Pancreas (tissue), 10 donors: ENCODE results near the gene RGS10. TPM values are rescaled to one million over a fixed set of nuclear protein-coding genes. Genes with fewer than 3 reads are reported as not detected.
"Not testable (repeated sequence)": the region's sequence is repeated elsewhere in the genome, so short reads cannot be mapped to it uniquely, and the experiment has no call there.

ENCODE experiments used
- ATAC-seq, 4 donors: fragments of 200-7000 bp; cut with Tn5 transposase; one replicate each; pipeline versions ENCODE4 v1.8.0 to v1.9.1; 2020; ENCODE audit warnings: mild to moderate bottlenecking in 4 of 4, moderate library complexity in 4 of 4
- DNase-seq, 6 donors: peaks; one replicate each; pipeline ENCODE4 v3.0.0-alpha.2; 2020
- FAIRE-seq: peaks from 2 replicates; lab custom pipeline; 2012; peaks lifted over from hg19 to GRCh38; lab: Jason Lieb, UNC
- H3K27ac ChIP-seq, 4 donors: fragments of 200-600 bp; sonication (generic); 1 replicate in 3 of 4; 2 replicates in 1 of 4; pipeline versions ENCODE4 v1.5.0 to v1.8.0; 2020
- H3K27me3 ChIP-seq, 4 donors: fragments of 200-600 bp; one replicate each; pipeline ENCODE4 v1.8.0; 2021
- H3K36me3 ChIP-seq, 3 donors: fragments of 200-600 bp; sonication (generic) in 1 of 3; one replicate each; pipeline versions ENCODE4 v1.5.0 to v1.8.0; 2020 to 2021
- H3K4me1 ChIP-seq, 3 donors: fragments of 200-600 bp; one replicate each; pipeline ENCODE4 v1.8.0; 2021
- H3K4me3 ChIP-seq, 4 donors: fragments of 200-600 bp; sonication (generic) in 2 of 4; one replicate each; pipeline versions ENCODE4 v1.5.0 to v1.8.0; 2020 to 2021
- H3K9me3 ChIP-seq, 4 donors: fragments of 200-600 bp; one replicate each; pipeline ENCODE4 v1.8.0; 2021
- CTCF ChIP-seq, 4 donors: fragments of 200-600 bp; sonication (generic) in 3 of 4; IDR thresholded peaks; one replicate each; pipeline versions ENCODE4 v1.5.0 to v1.8.0; 2021; ENCODE audit warnings: antibody characterized with exemption in 4 of 4
- WGBS, 2 donors: extraction: QIAGEN DNeasy Blood & Tissue Kit; methylation state at CpG; one replicate each; pipeline ENCODE4 v1.1.7; 2013; 5-methylcytosine and 5-hydroxymethylcytosine counted together
- intact Hi-C, 3 donors: fragments of 100-400 bp; cut with DNase I; formaldehyde crosslinking; loops; one replicate each; pipeline versions ENCODE4 v1.11.1 to v1.14.2; 2022
- polyA plus RNA-seq, 2 donors: library from polyadenylated mRNA; stranded (reverse); fragments of 200-250 nt; gene quantifications; one replicate each; pipeline ENCODE4 v1.2.3, GENCODE V29; 2013
- total RNA-seq, 6 donors: library from RNA; stranded (reverse); fragmentation: NEBNext Ultra II Directional in 4 of 6; extraction: Animal tissue kit (Norgen Biotek cat#: 25700) in 4 of 6; gene quantifications; one replicate each; pipeline versions ENCODE4 v1.2.1 to v1.2.4, GENCODE V29; 2021 to 2023
- donor health status: healthy with polysubstance abuse.
- donor health status: DM: no; HTN: no; CAD: no; lungs with moderate emphysema.
- donor health status: DM: no; HTN: no; CAD: no.
- donor health status: control.
- donor health status: control.
- donor health status: Bipolar disorder and iron deficiency.
- donor health status: DM: yes; HTN: yes; CAD: no.
- donor health status: DM: no; HTN: no; CAD: no.
- donor health status: DM: no; HTN: no; CAD: no.
- donor health status: DM: yes; HTN: yes; CAD: no.

Gene RGS10
- total and polyA plus RNA-seq, 8 donors = 0.42 to 15.9 (median 4.4) TPM

GRCh38 chr10:119535837-119536507 is 6.5 kb downstream of the RGS10 start:
- no peaks in the 10 kb centered on the region for H3K4me1 ChIP-seq
- H3K9me3 ChIP-seq = no peaks in the 10 kb centered on the region
- no peak for TF ChIP-seq CTCF (IDR thresholded peaks at IDR 0.05)
- WGBS, 2 donors = 63 to 66% methylated on average over 11 of the region's 11 CpGs
- DNase-seq = no peak
- H3K36me3 ChIP-seq = no peaks in the 10 kb centered on the region
- peak overlapping the region in 1 of 4 donors; percentile 19 for H3K27ac ChIP-seq
- ATAC-seq = no peak
- intact Hi-C loops = no loop called here
- H3K4me3 ChIP-seq = no peak overlapping the region
- no peaks in the 10 kb centered on the region for H3K27me3 ChIP-seq
- no peak for FAIRE-seq

- Histone ChIP-seq H3K4me1 (no peaks in the 10 kb centered on the region), H3K9me3 (no peaks in the 10 kb centered on the region), H3K27me3 (no peaks in the 10 kb centered on the region), H3K4me3 (no peak overlapping the region), H3K36me3 (no peaks in the 10 kb centered on the region), H3K27ac (no peak overlapping the region)
- ATAC-seq (no peak), FAIRE-seq (no peak), DNase-seq (no peak)
- TF ChIP-seq CTCF (IDR thresholded peaks at IDR 0.05) = no peak
- 61 to 77% methylated on average over 3 of the region's 3 CpGs for WGBS, 2 donors
- intact Hi-C loops = no loop called here
These were observed 7.2 kb downstream of the RGS10 start for GRCh38 chr10:119535305-119535704.

- 89 to 93% methylated on average over 2 of the region's 2 CpGs for WGBS, 2 donors
- Histone ChIP-seq H3K4me3 (no peak overlapping the region), H3K27ac (no peak overlapping the region), H3K36me3 (no peaks in the 10 kb centered on the region), H3K9me3 (no peaks in the 10 kb centered on the region), H3K4me1 (no peaks in the 10 kb centered on the region), H3K27me3 (no peaks in the 10 kb centered on the region)
- intact Hi-C loops = no loop called here
- ATAC-seq = no peak
- no peak for FAIRE-seq
- no peak for DNase-seq
- TF ChIP-seq CTCF (IDR thresholded peaks at IDR 0.05) = no peak
These were observed 9.0 kb downstream of the RGS10 start for GRCh38 chr10:119533473-119533872.

- H3K36me3 ChIP-seq, H3K4me3 ChIP-seq, H3K27ac ChIP-seq, intact Hi-C loops, H3K4me1 ChIP-seq, H3K27me3 ChIP-seq, DNase-seq, FAIRE-seq, H3K9me3 ChIP-seq: not testable (repeated sequence)
- ATAC-seq = peak in 1 of 4 donors; percentile 47
- WGBS, 2 donors = 88 to 93% methylated on average over 8 of the region's 8 CpGs
These were observed 9.7 kb downstream of the RGS10 start for GRCh38 chr10:119532791-119533190.

- DNase-seq, H3K4me1 ChIP-seq, intact Hi-C loops, H3K27me3 ChIP-seq, H3K4me3 ChIP-seq, FAIRE-seq, H3K9me3 ChIP-seq, H3K36me3 ChIP-seq, ATAC-seq, H3K27ac ChIP-seq: not testable (repeated sequence)
- 81 to 95% methylated on average over 8 of the region's 8 CpGs for WGBS, 2 donors
These were observed 10.3 kb downstream of the RGS10 start for GRCh38 chr10:119532251-119532650.

- 29 to 35% methylated on average over 1 of the region's 1 CpG for WGBS, 2 donors
- intact Hi-C loops = no loop called here
- ATAC-seq = no peak
- Histone ChIP-seq H3K27me3 (no peaks in the 10 kb centered on the region), H3K4me3 (no peak overlapping the region), H3K4me1 (no peaks in the 10 kb centered on the region), H3K9me3 (no peaks in the 10 kb centered on the region), H3K27ac (no peak overlapping the region), H3K36me3 (no peaks in the 10 kb centered on the region)
- TF ChIP-seq CTCF (IDR thresholded peaks at IDR 0.05) = no peak
- DNase-seq = no peak
- no peak for FAIRE-seq
These were observed 11.5 kb downstream of the RGS10 start for GRCh38 chr10:119531067-119531466.

GRCh38 chr10:119528663-119529237 is 13.8 kb downstream of the RGS10 start:
- H3K4me1 ChIP-seq, ATAC-seq, DNase-seq, H3K27ac ChIP-seq, H3K27me3 ChIP-seq, intact Hi-C loops, FAIRE-seq, H3K36me3 ChIP-seq, H3K4me3 ChIP-seq, H3K9me3 ChIP-seq: not testable (repeated sequence)
- 77 to 80% methylated on average over 8 of the region's 8 CpGs for WGBS, 2 donors
